ENCODE results near the gene PPBP.

DNA sequence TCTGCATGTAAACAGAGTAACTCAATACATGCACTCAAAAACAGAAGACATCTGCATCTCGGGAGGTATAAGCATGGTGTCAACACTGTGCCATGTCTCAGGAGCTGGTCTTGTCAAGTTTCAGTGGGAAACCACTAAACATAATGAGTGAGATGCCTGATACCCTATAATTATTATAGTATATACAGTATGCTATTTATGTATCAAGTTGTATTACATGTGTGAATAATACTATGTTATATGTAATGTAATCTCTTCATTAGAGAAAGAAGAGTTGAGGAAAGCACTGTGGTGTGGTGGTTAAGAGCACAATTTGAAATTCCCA is 2.5 kb downstream of the PPBP start:
- no peak for TF ChIP-seq EZH2 (IDR thresholded peaks at IDR 0.05; ENCODE audit: borderline replicate concordance, insufficient read depth, low read length, poor library complexity, severe bottlenecking)
- TF ChIP-seq POLR2AphosphoS5 (IDR thresholded peaks at IDR 0.05) = no peak
- TF ChIP-seq, protein P1, sequence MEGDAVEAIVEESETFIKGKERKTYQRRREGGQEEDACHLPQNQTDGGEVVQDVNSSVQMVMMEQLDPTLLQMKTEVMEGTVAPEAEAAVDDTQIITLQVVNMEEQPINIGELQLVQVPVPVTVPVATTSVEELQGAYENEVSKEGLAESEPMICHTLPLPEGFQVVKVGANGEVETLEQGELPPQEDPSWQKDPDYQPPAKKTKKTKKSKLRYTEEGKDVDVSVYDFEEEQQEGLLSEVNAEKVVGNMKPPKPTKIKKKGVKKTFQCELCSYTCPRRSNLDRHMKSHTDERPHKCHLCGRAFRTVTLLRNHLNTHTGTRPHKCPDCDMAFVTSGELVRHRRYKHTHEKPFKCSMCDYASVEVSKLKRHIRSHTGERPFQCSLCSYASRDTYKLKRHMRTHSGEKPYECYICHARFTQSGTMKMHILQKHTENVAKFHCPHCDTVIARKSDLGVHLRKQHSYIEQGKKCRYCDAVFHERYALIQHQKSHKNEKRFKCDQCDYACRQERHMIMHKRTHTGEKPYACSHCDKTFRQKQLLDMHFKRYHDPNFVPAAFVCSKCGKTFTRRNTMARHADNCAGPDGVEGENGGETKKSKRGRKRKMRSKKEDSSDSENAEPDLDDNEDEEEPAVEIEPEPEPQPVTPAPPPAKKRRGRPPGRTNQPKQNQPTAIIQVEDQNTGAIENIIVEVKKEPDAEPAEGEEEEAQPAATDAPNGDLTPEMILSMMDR (IDR thresholded peaks at IDR 0.05; ENCODE audit: poor library complexity, severe bottlenecking) = no peak
- no peak for TF ChIP-seq EP300 (conservative IDR thresholded peaks at IDR 0.05; ENCODE audit: poor library complexity, severe bottlenecking)
- TF ChIP-seq, protein P2, sequence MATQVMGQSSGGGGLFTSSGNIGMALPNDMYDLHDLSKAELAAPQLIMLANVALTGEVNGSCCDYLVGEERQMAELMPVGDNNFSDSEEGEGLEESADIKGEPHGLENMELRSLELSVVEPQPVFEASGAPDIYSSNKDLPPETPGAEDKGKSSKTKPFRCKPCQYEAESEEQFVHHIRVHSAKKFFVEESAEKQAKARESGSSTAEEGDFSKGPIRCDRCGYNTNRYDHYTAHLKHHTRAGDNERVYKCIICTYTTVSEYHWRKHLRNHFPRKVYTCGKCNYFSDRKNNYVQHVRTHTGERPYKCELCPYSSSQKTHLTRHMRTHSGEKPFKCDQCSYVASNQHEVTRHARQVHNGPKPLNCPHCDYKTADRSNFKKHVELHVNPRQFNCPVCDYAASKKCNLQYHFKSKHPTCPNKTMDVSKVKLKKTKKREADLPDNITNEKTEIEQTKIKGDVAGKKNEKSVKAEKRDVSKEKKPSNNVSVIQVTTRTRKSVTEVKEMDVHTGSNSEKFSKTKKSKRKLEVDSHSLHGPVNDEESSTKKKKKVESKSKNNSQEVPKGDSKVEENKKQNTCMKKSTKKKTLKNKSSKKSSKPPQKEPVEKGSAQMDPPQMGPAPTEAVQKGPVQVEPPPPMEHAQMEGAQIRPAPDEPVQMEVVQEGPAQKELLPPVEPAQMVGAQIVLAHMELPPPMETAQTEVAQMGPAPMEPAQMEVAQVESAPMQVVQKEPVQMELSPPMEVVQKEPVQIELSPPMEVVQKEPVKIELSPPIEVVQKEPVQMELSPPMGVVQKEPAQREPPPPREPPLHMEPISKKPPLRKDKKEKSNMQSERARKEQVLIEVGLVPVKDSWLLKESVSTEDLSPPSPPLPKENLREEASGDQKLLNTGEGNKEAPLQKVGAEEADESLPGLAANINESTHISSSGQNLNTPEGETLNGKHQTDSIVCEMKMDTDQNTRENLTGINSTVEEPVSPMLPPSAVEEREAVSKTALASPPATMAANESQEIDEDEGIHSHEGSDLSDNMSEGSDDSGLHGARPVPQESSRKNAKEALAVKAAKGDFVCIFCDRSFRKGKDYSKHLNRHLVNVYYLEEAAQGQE (IDR thresholded peaks at IDR 0.05; ENCODE audit: borderline replicate concordance) = no peak
- TF ChIP-seq MXI1 (conservative IDR thresholded peaks at IDR 0.05; ENCODE audit: poor library complexity, severe bottlenecking) = no peak
